GM12878 (cell line): ENCODE results near the gene THUMPD3. TPM values are rescaled to one million over a fixed set of nuclear protein-coding genes. Genes with fewer than 3 reads are reported as not detected.

Experiments used
- ATAC-seq: fragments of 200-7000 bp; cut with Tn5 transposase; 3 replicates; pipeline ENCODE4 v1.9.1; 2020; ENCODE audit warnings: mild to moderate bottlenecking, moderate library complexity
- BruUV-seq: library from RNA; stranded (reverse); fragments of 400-500 nt; replicated peaks from 2 replicates; lab custom pipeline; 2021; lab: Mats Ljungman, UMichigan
- CTCF ChIA-PET: fragments of 300-600 bp; sonication (Branson Sonifier 250); formaldehyde crosslinking; extraction: SDS; loops from one replicate; lab custom pipeline; 2021; ENCODE audit warnings: inconsistent platforms; lab: Yijun Ruan, JAX
- POLR2A ChIA-PET: fragments of 350-600 bp; formaldehyde crosslinking; extraction: SDS; loops from one replicate; lab custom pipeline; 2021; ENCODE audit warnings: inconsistent platforms; lab: Charles Lee
- RAD21 ChIA-PET: fragments of 300-600 bp; sonication (Branson Sonifier 250); formaldehyde crosslinking; loops from one replicate; lab custom pipeline; 2023; ENCODE audit warnings: antibody characterized with exemption; ENCODE audit not compliant: unreplicated experiment; lab: Charles Lee
- SMC1A ChIA-PET: fragments of 300-600 bp; sonication (Branson Sonifier 250); formaldehyde crosslinking; loops from one replicate; lab custom pipeline; 2023; ENCODE audit not compliant: unreplicated experiment, uncharacterized antibody; lab: Charles Lee
- DNase-seq: peaks from one replicate; pipeline ENCODE4 v3.0.0-alpha.2; 2011; ENCODE audit warnings: low read depth, low spot score
- FAIRE-seq: peaks from 3 replicates; lab custom pipeline; 2011; peaks lifted over from hg19 to GRCh38; lab: Jason Lieb, UNC
- H2AFZ ChIP-seq: 2 replicates; pipeline ENCODE4 v1.6.0; 2011; ENCODE audit warnings: low read depth, low read length, control low read depth; ENCODE audit not compliant: control insufficient read depth
- H3K27ac ChIP-seq: 2 replicates; pipeline ENCODE4 v1.5.1; 2011; ENCODE audit warnings: control low read depth; ENCODE audit not compliant: control insufficient read depth, insufficient read depth
- H3K27me3 ChIP-seq, 2 experiments: replicated peaks in 1 of 2; 2 replicates each; pipeline versions ENCODE4 v1.6.0 to v1.6.1; 2011; ENCODE audit warnings: low read length in 1 of 2; ENCODE audit not compliant: control insufficient read depth in 2 of 2, insufficient read depth in 2 of 2
- H3K36me3 ChIP-seq, 2 experiments: 2 replicates each; pipeline ENCODE4 v1.5.1; 2011; ENCODE audit warnings: low read length in 1 of 2; ENCODE audit not compliant: control insufficient read depth in 2 of 2, insufficient read depth in 2 of 2
- H3K4me1 ChIP-seq: 2 replicates; pipeline ENCODE4 v1.6.1; 2011; ENCODE audit warnings: mild to moderate bottlenecking, low read length, moderate library complexity, mixed read lengths; ENCODE audit not compliant: control insufficient read depth, insufficient read depth
- H3K4me2 ChIP-seq: 2 replicates; pipeline ENCODE4 v1.6.0; 2011; ENCODE audit warnings: control low read depth; ENCODE audit not compliant: control insufficient read depth, insufficient read depth
- H3K4me3 ChIP-seq: fragments of 200-600 bp; sonication (generic); 2 replicates; pipeline ENCODE4 v1.5.1; 2016
- H3K79me2 ChIP-seq: 2 replicates; pipeline ENCODE4 v1.6.0; 2011; ENCODE audit warnings: low read length; ENCODE audit not compliant: control insufficient read depth, insufficient read depth
- H3K9ac ChIP-seq: 2 replicates; pipeline ENCODE4 v1.8.0; 2011; ENCODE audit warnings: low read length, control low read depth, mixed read lengths; ENCODE audit not compliant: control insufficient read depth, insufficient read depth
- H3K9me3 ChIP-seq: replicated peaks from 3 replicates; pipeline ENCODE4 v1.5.1; 2011; ENCODE audit warnings: mild to moderate bottlenecking, low read length; ENCODE audit not compliant: control insufficient read depth, insufficient read depth
- H4K20me1 ChIP-seq: 2 replicates; pipeline ENCODE4 v1.6.0; 2011; ENCODE audit not compliant: control insufficient read depth, insufficient read depth
- CEBPZ ChIP-seq: fragments of 150-350 bp; IDR thresholded peaks from 2 replicates; pipeline ENCODE4 v1.6.1; 2016; ENCODE audit warnings: low read depth, low read length
- JUND ChIP-seq: IDR thresholded peaks from 2 replicates; pipeline ENCODE4 v1.6.1; 2012; ENCODE audit warnings: low read depth, mild to moderate bottlenecking, low read length, improper control_type of control experiment, moderate library complexity
- NR2C1 ChIP-seq: fragments of 450-650 bp; IDR thresholded peaks from 2 replicates; pipeline ENCODE4 v1.6.1; 2017; ENCODE audit warnings: antibody characterized with exemption, mild to moderate bottlenecking, moderate library complexity
- PML ChIP-seq: IDR thresholded peaks from 2 replicates; pipeline ENCODE4 v1.6.1; 2012; ENCODE audit warnings: low read length, inconsistent platforms
- RAD51 ChIP-seq: fragments of 450-650 bp; IDR thresholded peaks from 2 replicates; pipeline ENCODE4 v1.6.1; 2016; ENCODE audit warnings: moderate library complexity, mild to moderate bottlenecking, inconsistent platforms
- RFX5 ChIP-seq: IDR thresholded peaks from 2 replicates; pipeline ENCODE4 v1.6.1; 2011; ENCODE audit warnings: low read depth, low read length, improper control_type of control experiment
- SREBF2 ChIP-seq: IDR thresholded peaks from 2 replicates; pipeline ENCODE4 v1.6.1; 2012; ENCODE audit warnings: mild to moderate bottlenecking, low read length
- SUZ12 ChIP-seq: fragments of 200-600 bp; sonication (generic); IDR thresholded peaks from one replicate; pipeline ENCODE4 v1.6.1; 2018; ENCODE audit warnings: antibody characterized with exemption, mild to moderate bottlenecking; ENCODE audit not compliant: unreplicated experiment
- TCF12 ChIP-seq: IDR thresholded peaks from 2 replicates; pipeline ENCODE4 v1.6.1; 2011; ENCODE audit warnings: low read depth, mild to moderate bottlenecking, low read length
- USF1 ChIP-seq: IDR thresholded peaks from 2 replicates; pipeline ENCODE4 v1.6.1; 2011; ENCODE audit warnings: borderline replicate concordance, low read depth, mild to moderate bottlenecking, moderate library complexity, mixed read lengths, low read length; ENCODE audit not compliant: insufficient read depth; ENCODE audit errors: extremely low read length
- WGBS: methylation state at CpG from one replicate; pipeline ENCODE4 v1.1.6; 2016; ENCODE audit warnings: low lambda C conversion rate; ENCODE audit not compliant: insufficient replicate concordance, insufficient coverage; ENCODE audit errors: missing lambda C conversion rate; 5-methylcytosine and 5-hydroxymethylcytosine counted together
- in situ Hi-C: fragments of 300-500 bp; cut with MboI; formaldehyde crosslinking; loops from 9 replicates; pipeline ENCODE4 v1.14.3; 2018; ENCODE audit warnings: mixed read lengths
- intact Hi-C: fragments of 100-400 bp; cut with micrococcal nuclease; formaldehyde crosslinking; loops from one replicate; pipeline ENCODE4 v1.14.2; 2022; ENCODE audit not compliant: unreplicated experiment
- polyA plus RNA-seq, 11 experiments: library from polyadenylated mRNA; depleted of rRNA in 4 of 11; unstranded in 6 of 11; stranded (reverse) in 5 of 11; fragments of >200 nt; fragmentation: Nextera tagmentation in 4 of 11; fragmentation: Illumina TruSeq in 1 of 11; extraction: Ambion mirVana in 4 of 11; extraction: Trizol in 1 of 11; gene quantifications; 1 replicate in 1 of 11; 2 replicates in 10 of 11; pipeline versions ENCODE4 v1.2.1 to v1.2.3, GENCODE V29; 2011 to 2016; ENCODE audit warnings: inconsistent platforms in 2 of 11, missing spikeins in 2 of 11, low read depth in 1 of 11
- total RNA-seq, 4 experiments: library from RNA; depleted of rRNA in 3 of 4; stranded (reverse); fragments of >200 nt in 3 of 4; fragmentation: Illumina TruSeq in 1 of 4; extraction: Trizol in 1 of 4; gene quantifications; 2 replicates each; pipeline versions ENCODE4 v1.2.1 to v1.2.3, GENCODE V29; 2013 to 2021
- TF ChIP-seq, protein P1 (sequence below): fragments of 450-650 bp; IDR thresholded peaks from 2 replicates; pipeline ENCODE4 v1.6.1; 2017; ENCODE audit warnings: low read depth, mild to moderate bottlenecking, moderate library complexity

The THUMPD3 gene
- total and polyA plus RNA-seq, 10 of the 15 experiments (the other 5 are each of a cell fraction or from before 2014, with no cell fraction given): 28.7 to 47.4 (median 41.8) TPM

- no peak for ATAC-seq
Observed at GRCh38 chr3:9433627-9434521, 71.0 kb downstream of the THUMPD3 start.

More at GRCh38 chr3:9433627-9434521, 71.0 kb downstream of the THUMPD3 start:
- H3K36me3 ChIP-seq: peaks cover 18 to 71% of the 10 kb centered on the region in 2 experiments
- ChIA-PET POLR2A (no interaction called here), CTCF (no interaction called here), SMC1A (interaction anchor here (1.1 to 2.0 kb wide), 2 partner anchors 9 to 38 kb away, joined by 3 to 6 read pairs; no protein-coding TSS in a partner anchor), RAD21 (no interaction called here)
- BruUV-seq: TSS peak; percentile 6
- in situ Hi-C loops: no loop called here
- DNase-seq (no peak), FAIRE-seq (no peak)
- no peak overlapping the region for H3K4me3 ChIP-seq
- no peaks in the 10 kb centered on the region for H3K4me1 ChIP-seq
- no peak overlapping the region for H3K9ac ChIP-seq
- intact Hi-C loops: no loop called here
- WGBS: 95% methylated on average over 15 of the region's 15 CpGs
- H3K27ac ChIP-seq: no peak overlapping the region
- H3K27me3 ChIP-seq: no peaks in the 10 kb centered on the region
- no peak overlapping the region for H2AFZ ChIP-seq
- H4K20me1 ChIP-seq: no peaks in the 10 kb centered on the region
- H3K4me2 ChIP-seq: no peak overlapping the region
- no peaks in the 10 kb centered on the region for H3K9me3 ChIP-seq
- H3K79me2 ChIP-seq: peaks cover 8% of the 10 kb centered on the region
- TF ChIP-seq SUZ12: no peak
- no peak for TF ChIP-seq CEBPZ
- no peak for TF ChIP-seq PML
- TF ChIP-seq TCF12: no peak
- TF ChIP-seq SREBF2: no peak
- TF ChIP-seq NR2C1: no peak
- TF ChIP-seq JUND: no peak
- TF ChIP-seq, protein P1, sequence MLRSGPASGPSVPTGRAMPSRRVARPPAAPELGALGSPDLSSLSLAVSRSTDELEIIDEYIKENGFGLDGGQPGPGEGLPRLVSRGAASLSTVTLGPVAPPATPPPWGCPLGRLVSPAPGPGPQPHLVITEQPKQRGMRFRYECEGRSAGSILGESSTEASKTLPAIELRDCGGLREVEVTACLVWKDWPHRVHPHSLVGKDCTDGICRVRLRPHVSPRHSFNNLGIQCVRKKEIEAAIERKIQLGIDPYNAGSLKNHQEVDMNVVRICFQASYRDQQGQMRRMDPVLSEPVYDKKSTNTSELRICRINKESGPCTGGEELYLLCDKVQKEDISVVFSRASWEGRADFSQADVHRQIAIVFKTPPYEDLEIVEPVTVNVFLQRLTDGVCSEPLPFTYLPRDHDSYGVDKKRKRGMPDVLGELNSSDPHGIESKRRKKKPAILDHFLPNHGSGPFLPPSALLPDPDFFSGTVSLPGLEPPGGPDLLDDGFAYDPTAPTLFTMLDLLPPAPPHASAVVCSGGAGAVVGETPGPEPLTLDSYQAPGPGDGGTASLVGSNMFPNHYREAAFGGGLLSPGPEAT: no peak
- TF ChIP-seq RAD51: no peak
- no peak for TF ChIP-seq USF1
- no peak for TF ChIP-seq RFX5
